SK-N-SH (cell line): ENCODE data around the gene OAF. TPM values are rescaled to one million over a fixed set of nuclear protein-coding genes. Genes with fewer than 3 reads are reported as not detected.

Experiments
- CTCF ChIA-PET: fragments of 300-600, 350-600 bp; formaldehyde crosslinking; extraction: SDS; loops from one replicate; lab custom pipeline; 2021; lab: Yijun Ruan, JAX
- POLR2A ChIA-PET: fragments of 350-600 bp; sonication (Branson Sonifier 250); formaldehyde crosslinking; extraction: SDS; loops from one replicate; lab custom pipeline; 2020; ENCODE audit warnings: antibody characterized with exemption, inconsistent platforms; lab: Yijun Ruan, JAX
- DNase-seq: peaks from one replicate; pipeline ENCODE4 v3.0.0; 2012
- H2AFZ ChIP-seq: fragments of 200-600 bp; sonication (generic); 2 replicates; pipeline ENCODE4 v1.8.1; 2016; ENCODE audit warnings: antibody characterized with exemption, mild to moderate bottlenecking, low read depth
- H3F3A ChIP-seq: fragments of 200-600 bp; sonication (generic); replicated peaks from 2 replicates; pipeline ENCODE3; 2016; ENCODE audit warnings: antibody characterized with exemption, mild to moderate bottlenecking; ENCODE audit not compliant: insufficient read depth
- H3K27ac ChIP-seq, 2 experiments: fragments of 200-500 bp in 1 of 2; fragments of 200-600 bp in 1 of 2; sonication (Bioruptor generic) in 1 of 2; sonication (generic), shearing (Covaris generic) in 1 of 2; 2 replicates each; pipeline versions ENCODE4 v1.5.1 to v1.6.1; 2014 to 2016; ENCODE audit warnings: low read depth in 2 of 2, inconsistent platforms in 1 of 2, low read length in 1 of 2, mild to moderate bottlenecking in 1 of 2, mixed read lengths in 1 of 2
- H3K27me3 ChIP-seq: fragments of 200-600 bp; sonication (generic), shearing (Covaris generic); 2 replicates; pipeline ENCODE4 v1.6.1; 2016; ENCODE audit warnings: mixed run types; ENCODE audit not compliant: insufficient read depth
- H3K36me3 ChIP-seq, 2 experiments: fragments of 200-500 bp in 1 of 2; fragments of 200-600 bp in 1 of 2; sonication (Bioruptor generic) in 1 of 2; sonication (generic) in 1 of 2; replicated peaks in 1 of 2; 2 replicates each; pipeline versions ENCODE3 to v1.5.1; 2014 to 2016; ENCODE audit warnings: low read length in 1 of 2, mild to moderate bottlenecking in 1 of 2; ENCODE audit not compliant: insufficient read depth in 2 of 2, control insufficient read depth in 1 of 2
- H3K4me1 ChIP-seq, 2 experiments: fragments of 200-500 bp in 1 of 2; fragments of 200-600 bp in 1 of 2; sonication (Bioruptor generic) in 1 of 2; sonication (generic), shearing (Covaris generic) in 1 of 2; 2 replicates each; pipeline versions ENCODE4 v1.5.1 to v1.6.1; 2014 to 2016; ENCODE audit warnings: low read depth in 1 of 2, low read length in 1 of 2, mixed run types in 1 of 2; ENCODE audit not compliant: insufficient read depth in 2 of 2, control insufficient read depth in 1 of 2
- H3K4me2 ChIP-seq: fragments of 200-600 bp; sonication (generic), shearing (Covaris generic); 2 replicates; pipeline ENCODE4 v1.6.1; 2017; ENCODE audit warnings: mixed run types
- H3K4me3 ChIP-seq, 2 experiments: fragments of 200-500 bp in 1 of 2; fragments of 200-600 bp in 1 of 2; sonication (Bioruptor generic) in 1 of 2; sonication (generic), shearing (Covaris generic) in 1 of 2; 2 replicates each; pipeline versions ENCODE4 v1.5.1 to v1.8.1; 2014 to 2016; ENCODE audit warnings: low read depth in 2 of 2, inconsistent platforms in 1 of 2, low read length in 1 of 2, mild to moderate bottlenecking in 1 of 2, mixed read lengths in 1 of 2, moderate library complexity in 1 of 2
- H3K79me2 ChIP-seq: fragments of 200-600 bp; sonication (generic); 2 replicates; pipeline ENCODE4 v1.8.1; 2017; ENCODE audit warnings: mild to moderate bottlenecking; ENCODE audit not compliant: insufficient read depth
- H3K9ac ChIP-seq: fragments of 200-600 bp; sonication (generic); 2 replicates; pipeline ENCODE4 v1.6.1; 2017; ENCODE audit warnings: mixed run types
- H3K9me2 ChIP-seq: fragments of 200-600 bp; sonication (generic); 2 replicates; pipeline ENCODE4 v1.6.1; 2017; ENCODE audit warnings: mixed run types
- H3K9me3 ChIP-seq: fragments of 200-600 bp; sonication (generic); 2 replicates; pipeline ENCODE4 v1.6.1; 2017; ENCODE audit warnings: mixed run types, mild to moderate bottlenecking, moderate library complexity
- H4K20me1 ChIP-seq: fragments of 200-600 bp; sonication (generic); 2 replicates; pipeline ENCODE4 v1.6.1; 2017; ENCODE audit warnings: mild to moderate bottlenecking, mixed run types; ENCODE audit not compliant: insufficient read depth
- CHD2 ChIP-seq: fragments of 150-350 bp; IDR thresholded peaks from 2 replicates; pipeline ENCODE4 v1.6.1; 2018; ENCODE audit warnings: low read length; ENCODE audit not compliant: partially characterized antibody
- CTCF ChIP-seq: fragments of 200-600 bp; sonication (generic); IDR thresholded peaks from 2 replicates; pipeline ENCODE4 v1.6.1; 2017; ENCODE audit warnings: antibody characterized with exemption, mild to moderate bottlenecking, moderate library complexity
- FOXM1 ChIP-seq: IDR thresholded peaks from 2 replicates; pipeline ENCODE4 v1.4.0; 2012; ENCODE audit warnings: low read depth, mild to moderate bottlenecking
- MAX ChIP-seq: IDR thresholded peaks from 2 replicates; pipeline ENCODE4 v1.4.0; 2012; ENCODE audit warnings: low read depth
- NFIC ChIP-seq: IDR thresholded peaks from 2 replicates; pipeline ENCODE4 v1.4.0; 2012; ENCODE audit warnings: borderline replicate concordance
- RAD21 ChIP-seq: IDR thresholded peaks from 2 replicates; pipeline ENCODE4 v1.6.1; 2012; ENCODE audit warnings: mild to moderate bottlenecking, low read length
- SIN3A ChIP-seq: IDR thresholded peaks from 2 replicates; pipeline ENCODE4 v1.6.1; 2012; ENCODE audit warnings: low read depth, mild to moderate bottlenecking, low read length, moderate library complexity, borderline replicate concordance
- SMC3 ChIP-seq: IDR thresholded peaks from 2 replicates; pipeline ENCODE4 v1.6.1; 2012; ENCODE audit warnings: low read depth, low read length, improper control_type of control experiment
- TEAD4 ChIP-seq: IDR thresholded peaks from 2 replicates; pipeline ENCODE4 v1.4.0; 2012; ENCODE audit warnings: mild to moderate bottlenecking, borderline replicate concordance; ENCODE audit not compliant: insufficient read depth
- WGBS: methylation state at CpG from one replicate; pipeline ENCODE4 v1.1.6; 2017; ENCODE audit warnings: low lambda C conversion rate; 5-methylcytosine and 5-hydroxymethylcytosine counted together
- polyA plus RNA-seq, 3 experiments: library from polyadenylated mRNA; depleted of rRNA; stranded (reverse); fragments of >200 nt; gene quantifications; 2 replicates each; pipeline ENCODE4 v1.2.3, GENCODE V29; 2012
- TF ChIP-seq, protein P1 (sequence below): IDR thresholded peaks from 2 replicates; pipeline ENCODE4 v1.4.0; 2012; ENCODE audit warnings: low read depth, borderline replicate concordance
- TF ChIP-seq, protein P2 (sequence below): IDR thresholded peaks from 2 replicates; pipeline ENCODE4; 2012
- TF ChIP-seq, protein P3 (sequence below): fragments of 150-350 bp; IDR thresholded peaks from 2 replicates; pipeline ENCODE4 v1.6.1; 2016; ENCODE audit warnings: mild to moderate bottlenecking, low read depth, low read length

OAF gene
- polyA plus RNA-seq, 1 of the 3 experiments (the other 2 are of a cell fraction) = 28.0 TPM

GRCh38 chr11:120229451-120230424 is 18.9 kb downstream of the OAF start:
- Histone ChIP-seq H3K27me3 (no peaks in the 10 kb centered on the region; the same call in 1 of the 2 replicates), H3K27ac (no peak overlapping the region), H2AFZ (no peak overlapping the region), H3F3A (no peaks in the 10 kb centered on the region), H3K9me2 (no peaks in the 10 kb centered on the region), H3K4me1 (no peaks in the 10 kb centered on the region; a peak in 1 of 4 replicates), H3K9me3 (no peaks in the 10 kb centered on the region), H3K4me2 (no peak overlapping the region), H3K9ac (no peak overlapping the region), H4K20me1 (no peaks in the 10 kb centered on the region), H3K36me3 (no peaks in the 10 kb centered on the region), H3K79me2 (no peaks in the 10 kb centered on the region), H3K4me3 (no peak overlapping the region; a peak in 1 of 4 replicates)
- DNase-seq = peak; percentile 66
- TF ChIP-seq TEAD4 (no peak), CHD2 (no peak), CTCF (peak; percentile 78), SMC3 (peak; percentile 84), FOXM1 (no peak), RAD21 (peak; percentile 84)
- TF ChIP-seq, protein P1, sequence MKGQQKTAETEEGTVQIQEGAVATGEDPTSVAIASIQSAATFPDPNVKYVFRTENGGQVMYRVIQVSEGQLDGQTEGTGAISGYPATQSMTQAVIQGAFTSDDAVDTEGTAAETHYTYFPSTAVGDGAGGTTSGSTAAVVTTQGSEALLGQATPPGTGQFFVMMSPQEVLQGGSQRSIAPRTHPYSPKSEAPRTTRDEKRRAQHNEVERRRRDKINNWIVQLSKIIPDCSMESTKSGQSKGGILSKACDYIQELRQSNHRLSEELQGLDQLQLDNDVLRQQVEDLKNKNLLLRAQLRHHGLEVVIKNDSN = no peak
- TF ChIP-seq, protein P2, sequence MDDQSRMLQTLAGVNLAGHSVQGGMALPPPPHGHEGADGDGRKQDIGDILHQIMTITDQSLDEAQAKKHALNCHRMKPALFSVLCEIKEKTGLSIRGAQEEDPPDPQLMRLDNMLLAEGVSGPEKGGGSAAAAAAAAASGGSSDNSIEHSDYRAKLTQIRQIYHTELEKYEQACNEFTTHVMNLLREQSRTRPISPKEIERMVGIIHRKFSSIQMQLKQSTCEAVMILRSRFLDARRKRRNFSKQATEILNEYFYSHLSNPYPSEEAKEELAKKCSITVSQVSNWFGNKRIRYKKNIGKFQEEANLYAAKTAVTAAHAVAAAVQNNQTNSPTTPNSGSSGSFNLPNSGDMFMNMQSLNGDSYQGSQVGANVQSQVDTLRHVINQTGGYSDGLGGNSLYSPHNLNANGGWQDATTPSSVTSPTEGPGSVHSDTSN = no peak
- POLR2A ChIA-PET = interaction anchor here (1.2 kb wide), 1 partner anchor 50 kb away, joined by 3 read pairs; no protein-coding TSS in a partner anchor
- 51% methylated on average over 17 of the region's 17 CpGs for WGBS
- CTCF ChIA-PET = interaction anchor here (0.7 to 19.4 kb wide), 42 partner anchors 9 to 784 kb away, joined by 3 to 622 read pairs (median 4); partner anchors contain the start of genes OAF, POU2F3 and TRIM29

- Histone ChIP-seq H3K9me3 (no peaks in the 10 kb centered on the region), H3F3A (no peaks in the 10 kb centered on the region), H2AFZ (no peak overlapping the region), H3K27ac (no peak overlapping the region), H3K4me3 (no peak overlapping the region), H3K4me2 (no peak overlapping the region), H3K4me1 (peaks cover 0 to 1% of the 10 kb centered on the region in 2 experiments; a peak in 1 of 4 replicates), H3K79me2 (no peaks in the 10 kb centered on the region), H4K20me1 (no peaks in the 10 kb centered on the region), H3K9ac (no peak overlapping the region), H3K27me3 (no peaks in the 10 kb centered on the region; the same call in 1 of the 2 replicates), H3K9me2 (no peaks in the 10 kb centered on the region), H3K36me3 (no peaks in the 10 kb centered on the region)
- no peak for DNase-seq
- ChIA-PET POLR2A (no interaction called here), CTCF (interaction anchor here (0.9 to 19.4 kb wide), 17 partner anchors 9 to 565 kb away, joined by 3 to 622 read pairs (median 7); partner anchors contain the start of genes OAF and POU2F3)
- TF ChIP-seq MAX = no peak
- TF ChIP-seq CTCF = no peak
- no peak for TF ChIP-seq SIN3A
- TF ChIP-seq, protein P3, sequence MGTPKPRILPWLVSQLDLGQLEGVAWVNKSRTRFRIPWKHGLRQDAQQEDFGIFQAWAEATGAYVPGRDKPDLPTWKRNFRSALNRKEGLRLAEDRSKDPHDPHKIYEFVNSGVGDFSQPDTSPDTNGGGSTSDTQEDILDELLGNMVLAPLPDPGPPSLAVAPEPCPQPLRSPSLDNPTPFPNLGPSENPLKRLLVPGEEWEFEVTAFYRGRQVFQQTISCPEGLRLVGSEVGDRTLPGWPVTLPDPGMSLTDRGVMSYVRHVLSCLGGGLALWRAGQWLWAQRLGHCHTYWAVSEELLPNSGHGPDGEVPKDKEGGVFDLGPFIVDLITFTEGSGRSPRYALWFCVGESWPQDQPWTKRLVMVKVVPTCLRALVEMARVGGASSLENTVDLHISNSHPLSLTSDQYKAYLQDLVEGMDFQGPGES = no peak
- TF ChIP-seq, protein P1 = no peak
- TF ChIP-seq NFIC = no peak
- 80% methylated on average over 4 of the region's 5 CpGs for WGBS
Observed at GRCh38 chr11:120230433-120231071, 19.7 kb downstream of the OAF start.
